ENCODE measurements around the gene GTF3C1.

GTF3C1 gene

DNA sequence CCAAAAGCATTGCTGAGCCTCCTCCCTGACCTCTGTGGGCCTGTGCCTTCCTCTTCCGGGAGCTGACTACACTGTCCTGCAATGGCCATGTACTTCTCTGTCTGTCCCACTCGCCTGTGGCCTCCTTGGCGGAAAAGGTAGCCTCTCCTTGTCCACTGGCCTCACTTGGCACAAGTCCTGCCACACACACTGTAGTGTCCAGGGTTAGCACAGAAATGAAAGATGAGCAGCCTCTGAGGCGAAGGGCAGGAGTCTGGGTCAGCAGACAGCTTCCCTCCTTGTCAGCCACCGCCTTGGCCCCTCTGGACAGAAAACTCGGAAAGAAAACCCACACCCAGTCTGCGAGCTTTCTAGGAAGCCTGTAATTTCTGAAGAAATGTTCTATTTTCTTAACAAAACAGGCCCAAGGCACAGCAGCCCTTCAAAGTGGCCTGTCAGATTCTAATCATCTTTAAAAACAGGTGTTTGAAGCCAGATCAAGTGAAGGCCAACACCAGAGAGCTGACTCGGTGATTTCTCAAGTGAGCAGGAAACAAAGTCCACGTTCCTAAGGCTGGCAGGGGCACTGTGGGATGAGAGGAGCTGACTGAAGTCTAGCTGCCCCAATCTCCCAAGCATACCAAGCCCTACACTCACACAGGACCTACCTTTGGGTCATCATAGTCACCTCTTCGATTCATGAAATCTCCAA, 67.2 kb downstream of the GTF3C1 start:
- DNase-seq: no peak

DNA sequence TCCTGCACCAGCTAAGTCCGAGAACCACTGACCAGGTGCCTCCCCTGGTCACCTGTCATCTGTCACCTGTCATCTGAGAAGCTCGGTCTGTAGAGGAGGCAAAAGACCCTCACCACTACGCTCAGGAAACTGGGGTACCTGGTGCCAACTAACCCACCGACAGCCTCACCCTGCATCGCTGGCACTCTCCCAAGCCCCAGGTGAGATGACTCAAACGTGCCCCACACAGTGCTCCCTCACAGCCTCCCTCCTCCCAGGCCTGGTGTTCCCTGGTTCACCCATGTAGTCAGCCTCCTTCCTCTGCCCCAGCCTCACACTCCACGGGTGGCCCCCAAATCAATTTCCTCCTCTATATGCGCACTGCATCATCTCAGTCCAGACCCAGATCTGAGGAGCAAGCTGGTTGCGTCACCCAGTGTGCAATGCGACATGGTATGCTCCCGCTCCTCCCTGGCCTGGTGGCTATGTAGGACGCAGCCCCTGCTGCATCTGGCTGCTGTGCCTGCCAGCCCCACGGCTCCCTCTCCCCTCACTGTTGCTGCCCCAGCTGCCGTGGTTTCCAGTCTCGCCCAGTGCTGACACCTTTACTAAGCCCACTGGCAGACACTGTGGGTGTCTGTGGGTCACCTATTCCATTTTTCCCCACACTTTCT, 68.3 kb downstream of the GTF3C1 start:
- no peak for DNase-seq

DNA sequence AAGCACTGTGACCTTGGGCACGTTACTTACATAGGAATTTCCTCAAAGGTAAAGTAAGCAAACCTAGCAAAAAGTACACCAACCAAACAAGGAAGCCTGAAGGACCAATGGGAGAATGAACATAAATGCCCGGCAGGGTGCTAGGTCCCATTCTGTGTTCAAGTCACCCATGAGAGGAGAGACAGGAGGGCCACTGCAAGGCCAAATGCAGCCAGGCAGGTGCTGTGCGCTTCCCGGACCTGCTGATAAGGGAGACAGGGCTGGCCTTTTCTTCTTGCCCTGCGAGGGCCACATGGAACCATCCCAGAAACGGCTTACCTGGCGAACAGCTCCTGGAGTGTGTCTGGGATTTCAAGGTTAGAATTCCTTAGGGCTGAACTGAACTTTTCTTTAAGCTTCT, 69.0 kb downstream of the GTF3C1 start:
- DNase-seq: no peak

GRCh38 chr16:27476240-27476639, 73.5 kb downstream of the GTF3C1 start:
- DNase-seq: no peak

DNA sequence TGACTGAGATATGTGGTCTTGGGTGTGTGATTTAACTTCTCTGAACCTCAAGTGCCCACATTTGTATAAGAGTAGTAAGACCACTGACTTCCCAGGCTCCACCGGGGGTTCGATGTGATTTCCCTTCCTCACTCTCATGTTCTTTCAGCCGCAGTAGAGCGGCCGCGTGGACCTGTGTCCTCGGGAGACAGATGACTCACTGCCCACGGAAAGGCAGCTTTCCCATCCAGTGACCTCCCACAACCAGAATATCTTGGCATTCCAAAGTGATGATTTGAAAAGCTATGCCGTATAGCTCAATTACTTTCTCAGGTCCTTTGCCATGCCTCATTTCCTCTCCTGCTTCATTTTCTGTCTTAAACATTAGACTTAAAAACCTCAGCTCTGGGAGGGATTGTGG, 74.2 kb downstream of the GTF3C1 start:
- no peak for DNase-seq

- no peak for DNase-seq
Measured at GRCh38 chr16:27474921-27475320, 74.8 kb downstream of the GTF3C1 start.

GRCh38 chr16:27474041-27474440, 75.7 kb downstream of the GTF3C1 start:
- no peak for DNase-seq

GRCh38 chr16:27473101-27473900, 76.4 kb downstream of the GTF3C1 start:
- no peak for DNase-seq

GRCh38 chr16:27472091-27473020, 77.4 kb downstream of the GTF3C1 start:
- DNase-seq: no peak

DNA sequence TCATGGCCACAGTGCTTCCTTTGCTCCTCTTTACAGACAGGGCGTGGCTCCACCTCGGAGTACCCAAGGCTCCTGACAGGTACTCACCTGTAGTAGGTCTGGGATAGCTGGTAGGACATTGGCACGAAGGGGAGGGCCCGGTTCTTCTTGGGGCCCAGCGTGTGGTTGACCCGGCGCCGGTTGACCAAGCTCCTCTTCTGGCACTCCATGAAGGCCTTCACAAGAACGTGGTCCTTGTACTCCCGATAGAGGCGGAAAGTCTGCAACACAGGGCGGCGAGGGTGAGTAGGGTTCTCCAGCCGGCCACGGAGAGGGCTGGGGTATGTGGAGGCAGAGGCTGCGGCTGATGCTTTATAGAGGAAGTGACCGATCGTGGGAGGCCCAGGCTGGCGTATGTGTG, 78.1 kb downstream of the GTF3C1 start:
- DNase-seq: no peak

- DNase-seq: no peak
Measured at GRCh38 chr16:27470567-27471431, 78.9 kb downstream of the GTF3C1 start.

GRCh38 chr16:27468941-27469531, 80.7 kb downstream of the GTF3C1 start:
- no peak for DNase-seq

- no peak for DNase-seq
Measured at GRCh38 chr16:27465483-27465879, 84.2 kb downstream of the GTF3C1 start.

- no peak for DNase-seq
Measured at GRCh38 chr16:27464626-27465482, 84.9 kb downstream of the GTF3C1 start.

GRCh38 chr16:27463741-27464591, 85.7 kb downstream of the GTF3C1 start:
- DNase-seq: no peak

GRCh38 chr16:27462846-27463682, 86.6 kb downstream of the GTF3C1 start:
- DNase-seq: no peak

DNA sequence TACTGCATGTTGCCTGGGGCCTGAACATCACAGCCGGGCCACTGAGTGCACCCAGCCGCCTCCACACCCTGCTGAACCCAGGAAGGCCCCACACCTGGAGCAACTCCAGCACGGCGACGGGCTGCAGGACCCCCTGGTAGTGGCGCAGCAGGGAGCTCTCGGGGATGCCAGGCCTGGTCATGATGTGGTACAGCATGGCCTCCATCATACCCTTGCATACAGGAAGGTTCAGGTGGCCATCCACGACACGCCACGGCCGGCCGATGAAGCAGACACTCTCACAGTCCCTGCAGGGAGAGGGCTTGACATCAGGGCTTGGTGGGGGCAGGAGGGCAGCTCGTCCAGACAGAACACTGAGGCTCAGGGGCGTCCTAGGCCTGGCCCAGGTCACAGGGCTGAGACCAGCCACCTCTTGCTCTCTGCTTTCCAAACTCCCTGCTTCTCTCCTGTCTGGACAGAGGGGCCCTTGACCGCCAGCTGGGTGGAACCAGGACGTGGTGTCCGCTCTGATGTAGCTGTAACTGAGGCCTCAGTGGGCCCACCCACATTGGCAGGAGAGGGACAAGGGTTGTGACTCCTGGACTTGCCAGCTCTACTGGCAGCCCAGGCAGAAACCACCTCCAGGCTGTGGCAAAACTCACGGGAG, 87.4 kb downstream of the GTF3C1 start:
- no peak for DNase-seq
